Eye (tissue), 1 donor: ENCODE results near the gene ZRANB3.
"Not testable (repeated sequence)": the region's sequence is repeated elsewhere in the genome, so short reads cannot be mapped to it uniquely, and the experiment has no call there.

Source experiments
- DNase-seq: peaks from one replicate; pipeline ENCODE4 v3.0.0-alpha.2; 2015

The ZRANB3 gene

GRCh38 chr2:135121016-135121657 lies 409.9 kb downstream of the ZRANB3 start:
- no peak for DNase-seq

- no peak for DNase-seq
Observed at GRCh38 chr2:135119582-135119981, 411.4 kb downstream of the ZRANB3 start.

- DNase-seq, result no peak
Observed at GRCh38 chr2:135113322-135113721, 417.7 kb downstream of the ZRANB3 start.

GRCh38 chr2:135105513-135106316 lies 425.3 kb downstream of the ZRANB3 start:
- DNase-seq, result not testable (repeated sequence)

GRCh38 chr2:135103843-135104242 lies 427.2 kb downstream of the ZRANB3 start:
- DNase-seq, result no peak

- no peak for DNase-seq
Observed at GRCh38 chr2:135099802-135100483, 431.1 kb downstream of the ZRANB3 start.

- no peak for DNase-seq
Observed at GRCh38 chr2:135097532-135098231, 433.3 kb downstream of the ZRANB3 start.

- no peak for DNase-seq
Observed at GRCh38 chr2:135096665-135097446, 434.2 kb downstream of the ZRANB3 start.

- no peak for DNase-seq
Observed at GRCh38 chr2:135095591-135095990, 435.4 kb downstream of the ZRANB3 start.

- DNase-seq, result no peak
Observed at GRCh38 chr2:135094508-135094907, 436.5 kb downstream of the ZRANB3 start.

- no peak for DNase-seq
Observed at GRCh38 chr2:135093670-135094330, 437.2 kb downstream of the ZRANB3 start.

GRCh38 chr2:135093193-135093592 lies 437.8 kb downstream of the ZRANB3 start:
- no peak for DNase-seq

- DNase-seq, result no peak
Observed at GRCh38 chr2:135091681-135092080, 439.3 kb downstream of the ZRANB3 start.

- DNase-seq, result not testable (repeated sequence)
Observed at GRCh38 chr2:135089597-135089996, 441.4 kb downstream of the ZRANB3 start.
